Testis (tissue), 2 donors: Measurements from ENCODE around the gene ITCH.

Source experiments
- CTCF ChIP-seq, 3 experiments: fragments of 450-650 bp in 2 of 3; fragments of 200-600 bp in 1 of 3; sonication (generic) in 1 of 3; IDR thresholded peaks; one replicate each; pipeline ENCODE4 v1.5.1; 2016 to 2019; ENCODE audit warnings: antibody characterized with exemption in 3 of 3, mild to moderate bottlenecking in 2 of 3, moderate library complexity in 1 of 3
- POLR2A ChIP-seq: fragments of 450-650 bp; IDR thresholded peaks from one replicate; pipeline ENCODE4 v1.6.1; 2017; ENCODE audit warnings: antibody characterized with exemption, mild to moderate bottlenecking, moderate library complexity

GRCh38 chr20:34529742-34530141, 166.7 kb downstream of the ITCH start:
- TF ChIP-seq CTCF (IDR thresholded peaks at IDR 0.05) (no peak), POLR2A (no peak)
